Measurements from ENCODE around the gene GTF2H3.
"Not testable (repeated sequence)": the region's sequence is repeated elsewhere in the genome, so short reads cannot be mapped to it uniquely, and the experiment has no call there.

GTF2H3 gene

DNA sequence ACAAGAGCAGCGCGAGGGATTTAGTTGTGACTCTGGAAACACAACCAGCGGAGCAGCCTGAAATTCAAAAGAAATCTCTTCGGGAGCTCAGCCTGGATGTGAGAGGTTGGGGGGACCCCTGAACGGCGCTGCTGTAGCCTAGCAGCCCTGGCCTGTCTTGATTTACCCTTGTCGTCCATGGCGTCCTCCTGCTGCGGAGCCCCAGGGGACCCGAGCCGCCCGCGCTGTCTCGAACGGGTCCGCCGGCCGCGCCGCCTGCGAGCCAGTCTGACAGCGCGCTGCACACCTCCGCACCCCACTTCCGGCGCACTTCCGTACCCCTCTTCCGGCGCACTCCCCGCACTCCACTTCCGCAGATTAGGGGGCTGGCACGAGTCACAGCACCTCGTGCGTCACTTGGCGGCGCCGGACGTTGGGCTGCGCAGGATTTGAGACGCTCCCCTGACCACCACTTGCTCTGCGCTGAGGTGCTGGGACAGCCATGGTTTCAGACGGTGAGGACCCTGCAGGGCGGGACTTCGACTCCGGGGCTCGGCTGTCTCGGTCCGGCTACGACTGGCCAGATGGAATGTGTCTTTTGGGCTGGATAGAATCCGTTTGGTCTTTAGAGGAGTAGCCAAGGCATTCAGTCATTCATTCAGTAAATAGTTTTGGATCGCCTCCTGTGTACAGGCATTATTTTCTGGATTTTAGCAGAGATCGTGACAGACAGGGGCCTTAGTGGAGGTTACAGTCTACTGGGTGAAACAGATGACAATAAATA is at the start of gene GTF2H3, which contains the start of gene EIF2B1:
Gene GTF2H3 (plus strand): TSS at position 451 of the 763 bp plus-strand sequence. CDS start 31 bp downstream, at position 482.
Gene EIF2B1 (minus strand): TSS at position 308 of the 763 bp plus-strand sequence. CDS start 129 bp downstream, at position 179.
- peak; percentile 95 for DNase-seq (ENCODE audit: low read depth)

DNA sequence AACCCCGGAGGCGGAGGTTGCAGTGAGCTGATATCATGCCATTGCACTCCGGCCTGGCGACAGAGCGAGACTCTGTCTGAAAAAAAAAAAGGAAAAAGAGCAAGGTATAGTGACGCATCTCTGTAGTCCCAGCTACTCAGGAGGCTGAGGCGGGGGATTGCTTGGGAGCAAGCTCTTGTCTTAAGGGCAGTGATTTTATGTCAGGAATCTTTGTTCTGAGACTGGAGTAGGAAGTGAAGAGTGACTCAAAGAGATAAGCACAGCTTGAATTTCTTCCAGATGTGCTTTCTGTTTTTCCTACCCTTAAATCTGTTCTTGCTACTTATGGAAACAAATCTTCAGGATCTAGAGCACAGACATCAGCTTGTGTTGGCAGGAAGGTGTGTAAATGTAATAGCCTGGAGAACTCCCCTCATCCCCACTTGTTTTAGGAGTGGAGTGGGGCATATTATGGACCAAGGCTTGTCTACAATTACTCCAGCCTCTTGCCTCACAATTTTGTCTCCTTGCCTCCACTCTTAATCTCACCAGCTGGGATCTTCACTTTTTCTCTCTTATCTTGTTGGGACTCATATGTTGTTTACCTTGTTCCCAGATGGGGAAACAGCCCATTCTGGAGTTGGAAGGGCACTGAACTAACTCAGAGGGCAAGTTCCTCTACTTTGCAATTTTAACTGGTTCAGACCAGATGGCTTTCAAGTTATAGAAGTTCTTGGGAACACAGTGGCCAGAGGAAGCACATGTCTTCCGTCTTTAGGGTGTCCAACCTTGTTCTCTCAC is 41.7 kb upstream of the GTF2H3 start:
- no peak for DNase-seq (ENCODE audit: low read depth)

DNA sequence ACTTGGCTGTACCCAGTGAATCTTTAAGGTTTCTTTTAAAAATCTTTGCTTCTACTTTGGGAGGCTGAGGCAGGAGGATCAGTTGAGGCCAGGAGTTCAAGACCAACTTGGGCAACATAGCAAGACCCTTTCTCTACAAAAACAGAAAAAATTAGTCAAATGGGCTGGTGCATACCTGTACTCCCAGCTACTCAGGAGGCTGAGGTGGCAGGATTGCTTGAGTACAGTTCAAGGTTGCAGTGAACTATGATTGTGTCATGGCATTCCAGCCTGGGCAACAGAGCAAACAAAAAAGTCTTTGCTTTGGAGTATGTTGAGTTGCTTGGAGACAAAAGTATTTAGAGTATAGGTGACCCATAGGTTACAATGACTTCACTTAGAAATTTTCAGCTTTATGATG is 37.9 kb upstream of the GTF2H3 start:
- no peak for DNase-seq (ENCODE audit: low read depth)

DNA sequence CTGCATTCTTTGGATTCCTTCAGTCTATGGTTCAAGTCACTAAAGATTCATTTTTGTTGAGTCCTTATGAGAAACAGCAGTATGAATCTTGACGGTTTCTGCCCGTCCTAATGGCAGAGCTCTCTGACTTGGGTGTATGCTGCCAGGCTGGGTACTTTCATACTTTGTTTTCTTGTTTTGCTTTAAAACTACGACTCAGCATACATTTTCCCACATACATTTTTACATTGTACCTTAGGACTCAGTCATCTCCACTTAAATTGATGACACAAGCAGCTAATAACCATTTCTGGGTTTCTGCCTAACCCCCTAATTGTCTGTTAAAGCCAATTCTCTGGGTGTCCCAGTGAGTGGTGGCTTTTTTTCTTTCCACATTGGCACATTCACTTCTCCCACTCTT is 36.5 kb upstream of the GTF2H3 start:
- DNase-seq (ENCODE audit: low read depth), result no peak

DNA sequence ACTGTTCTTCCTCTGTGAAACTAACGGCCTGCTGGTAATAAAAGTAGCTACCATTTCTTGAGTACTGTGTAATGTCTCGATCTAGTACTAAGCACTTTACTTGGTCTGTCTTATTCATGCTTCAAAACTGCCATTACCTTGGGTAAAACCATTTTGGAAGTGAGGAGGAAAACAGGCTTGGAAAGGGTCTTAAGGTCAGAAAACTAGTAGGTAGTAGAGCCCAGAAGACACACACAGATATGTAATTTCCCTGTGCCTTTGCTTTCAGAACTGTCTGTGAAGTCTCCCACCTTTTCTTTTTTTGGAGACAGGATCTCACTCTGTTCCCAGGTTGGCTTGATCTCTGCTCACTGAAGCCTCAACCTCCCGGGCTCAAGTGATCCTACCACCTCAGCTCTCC is 35.1 kb upstream of the GTF2H3 start:
- DNase-seq (ENCODE audit: low read depth), result no peak

DNA sequence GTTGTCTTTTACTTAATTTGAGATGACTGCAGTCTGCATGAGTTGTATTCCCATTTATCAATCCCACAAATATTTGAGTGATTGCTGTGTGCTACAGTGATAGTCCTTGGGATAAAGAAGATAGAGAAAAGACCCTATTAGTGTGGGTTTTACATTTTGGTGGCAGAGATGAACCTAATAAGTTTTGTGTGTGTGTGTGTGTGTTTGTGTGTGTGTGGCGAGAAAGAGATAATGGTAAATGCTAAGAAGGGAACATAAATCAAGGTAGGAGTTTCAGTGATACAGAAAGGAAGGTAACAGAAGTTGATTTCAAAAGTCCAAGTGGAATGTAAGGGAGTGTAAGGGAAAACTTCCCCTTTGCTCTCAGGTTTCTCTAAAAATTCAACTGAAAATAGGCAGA is 34.3 kb upstream of the GTF2H3 start:
- no peak for DNase-seq (ENCODE audit: low read depth)

DNA sequence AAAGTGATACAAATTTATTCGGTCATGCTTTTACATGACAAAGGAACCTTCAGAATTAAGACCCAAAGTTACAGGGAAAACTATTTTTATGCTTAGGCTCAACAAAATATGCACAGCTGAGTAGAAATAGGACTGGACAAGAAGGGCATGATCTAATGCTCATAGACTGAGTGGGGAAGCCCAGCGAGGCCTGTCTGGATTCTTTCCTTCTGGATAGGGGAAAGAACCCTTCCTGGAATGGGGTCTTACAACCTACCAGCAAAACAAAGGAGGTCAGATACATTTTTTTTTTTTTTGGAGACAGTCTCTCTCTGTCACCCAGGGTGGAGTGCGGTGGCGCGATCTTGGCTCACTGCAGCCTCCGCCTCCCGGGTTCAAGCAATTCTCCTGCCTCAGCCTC is 33.9 kb upstream of the GTF2H3 start:
- DNase-seq (ENCODE audit: low read depth), result no peak

DNA sequence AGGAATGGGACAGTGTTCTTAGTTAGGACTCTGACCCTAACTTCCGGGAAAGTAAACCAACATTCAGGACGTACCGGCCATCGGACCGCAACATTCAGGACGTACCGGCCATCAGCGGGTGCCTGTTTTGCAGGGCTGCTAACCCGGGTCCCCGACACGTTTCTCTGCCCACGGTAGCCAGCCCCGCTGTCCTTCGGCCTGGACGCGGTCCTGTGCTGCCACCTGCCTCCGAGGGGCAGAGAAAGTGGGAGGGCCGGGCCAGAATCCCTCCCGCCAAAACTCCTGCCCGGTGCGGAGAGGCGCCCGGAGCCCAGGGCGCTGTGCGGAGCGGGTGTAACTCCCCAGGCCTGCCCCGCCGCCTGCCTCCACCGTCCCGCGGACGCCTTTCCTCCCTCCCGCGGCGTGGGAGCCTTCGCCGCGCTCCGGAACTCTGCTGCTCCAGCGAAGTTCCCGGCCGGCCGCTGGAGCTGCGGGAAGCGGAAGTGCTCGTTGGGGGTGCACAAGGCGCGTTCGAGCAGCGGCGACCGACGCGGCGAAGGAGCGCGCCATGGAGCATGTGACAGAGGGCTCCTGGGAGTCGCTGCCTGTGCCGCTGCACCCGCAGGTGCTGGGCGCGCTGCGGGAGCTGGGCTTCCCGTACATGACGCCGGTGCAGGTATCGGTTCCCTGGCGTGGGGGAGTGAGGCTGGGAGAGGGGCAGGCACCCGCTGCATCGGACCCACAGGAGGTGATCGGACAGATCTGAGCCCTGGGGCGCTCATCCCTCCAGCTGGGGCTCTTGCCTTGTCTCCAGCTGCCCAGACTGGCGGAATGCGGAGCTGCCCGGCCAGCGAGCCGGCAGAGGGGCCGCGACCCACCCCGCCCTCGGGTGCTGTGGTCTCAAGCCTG is 31.8 kb upstream of the GTF2H3 start, which contains the start of gene DDX55:
Gene DDX55 (plus strand): TSS at position 498 of the 888 bp plus-strand sequence. CDS start 50 bp downstream, at position 548.
- peak; percentile 71 for DNase-seq (ENCODE audit: low read depth)

DNA sequence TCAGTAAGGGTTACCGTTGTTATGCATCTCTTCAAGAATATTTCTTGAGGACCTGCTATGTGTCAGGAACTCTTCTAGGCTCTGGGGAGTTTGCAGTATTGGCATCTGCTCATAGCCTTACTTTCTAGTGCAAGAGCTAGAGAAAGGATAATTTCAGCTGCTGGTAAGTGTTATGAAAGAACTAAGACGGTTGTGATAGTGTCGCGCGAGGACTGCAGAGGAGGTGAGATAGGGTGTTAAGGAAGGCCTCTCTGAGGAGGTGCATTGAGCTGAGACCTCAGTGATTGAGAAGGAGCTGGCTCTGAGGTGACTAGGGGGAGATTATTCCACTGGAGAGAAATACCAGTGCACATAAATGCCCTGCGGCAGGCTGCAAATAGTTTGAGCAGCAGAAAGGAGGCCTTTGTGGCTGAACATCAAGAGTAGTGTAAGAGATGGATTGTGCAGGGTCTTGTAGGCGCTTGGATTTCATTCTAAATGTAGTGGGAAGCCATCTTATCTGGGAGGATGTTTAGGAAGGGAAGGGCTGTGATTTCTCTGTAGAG is 30.9 kb upstream of the GTF2H3 start:
- no peak for DNase-seq (ENCODE audit: low read depth)

DNA sequence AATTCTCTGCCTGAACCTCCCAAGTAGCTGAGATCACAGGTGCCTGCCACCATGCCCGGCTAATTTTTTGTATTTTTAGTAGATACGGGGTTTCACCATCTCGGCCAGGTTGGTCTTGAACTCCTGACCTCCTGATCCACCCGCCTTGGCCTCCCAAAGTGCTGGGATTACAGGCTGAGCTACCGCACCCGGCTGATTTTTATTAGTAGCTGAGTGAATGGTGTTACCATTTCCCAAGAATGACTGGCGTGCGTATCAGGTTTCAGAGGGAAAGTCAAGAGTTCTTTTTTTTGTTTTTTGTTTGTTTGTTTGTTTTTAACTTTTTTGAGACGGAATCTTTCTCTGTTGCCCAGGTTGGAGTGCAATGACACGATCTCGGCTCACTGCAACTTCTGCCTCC is 30.1 kb upstream of the GTF2H3 start:
- DNase-seq (ENCODE audit: low read depth), result not testable (repeated sequence)

DNA sequence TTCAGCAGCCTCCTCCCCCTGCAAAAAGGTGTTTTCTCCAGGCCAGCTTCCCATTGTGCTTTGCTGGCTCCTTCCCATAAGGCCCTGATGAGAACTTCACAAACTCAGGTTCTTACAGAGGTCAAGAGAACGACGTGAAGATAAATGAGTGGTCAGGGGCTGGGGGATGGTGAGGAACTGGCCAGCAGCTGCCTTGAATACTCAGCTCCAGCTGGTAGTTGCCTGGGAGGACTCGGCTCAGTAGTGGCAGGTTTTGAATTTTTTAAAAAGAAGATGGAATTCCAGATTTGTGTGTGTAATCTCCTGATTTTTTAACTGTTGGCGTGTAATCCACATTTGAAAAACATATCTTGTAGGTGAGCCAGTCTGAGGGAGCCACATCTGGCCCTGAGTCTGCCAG is 25.9 kb upstream of the GTF2H3 start:
- no peak for DNase-seq (ENCODE audit: low read depth)

DNA sequence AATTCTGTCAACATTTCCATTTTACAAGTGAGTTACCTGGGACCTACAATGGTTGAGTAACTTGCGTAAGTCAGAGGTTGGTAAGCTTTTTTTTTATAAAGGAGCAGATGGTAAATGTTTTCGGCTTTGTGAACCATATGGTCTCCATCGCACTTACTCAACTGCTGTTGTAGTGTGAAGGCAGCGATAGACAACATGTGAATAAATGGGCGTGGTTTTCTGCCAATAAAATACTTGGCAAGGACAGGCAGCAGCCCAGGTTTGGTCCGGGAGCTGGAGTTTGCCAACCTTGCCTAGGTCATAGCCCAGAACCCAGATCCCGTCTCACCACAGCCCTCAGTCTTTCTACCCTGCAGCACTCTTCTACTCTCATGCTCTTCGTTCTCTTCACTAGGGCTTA is 25.4 kb upstream of the GTF2H3 start:
- DNase-seq (ENCODE audit: low read depth), result no peak

DNA sequence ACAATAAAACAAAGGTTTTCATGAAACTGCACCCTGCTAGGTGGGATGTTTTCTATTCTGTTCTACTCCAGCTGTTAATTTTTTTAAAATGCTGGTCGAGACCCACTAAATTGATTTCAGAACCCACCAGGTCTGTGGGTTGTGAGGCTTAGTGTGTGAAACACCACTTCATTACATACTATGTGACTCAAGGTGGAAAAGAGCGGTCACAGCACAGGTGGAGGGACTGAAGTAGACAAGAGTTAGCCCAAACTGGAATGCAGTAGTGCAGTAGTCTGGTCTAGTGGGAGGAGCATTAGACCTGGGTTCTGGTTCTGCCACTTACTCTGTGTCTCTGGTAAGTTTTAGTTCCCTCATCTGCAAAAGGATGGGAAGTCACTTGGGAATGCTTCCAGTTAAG is 19.5 kb upstream of the GTF2H3 start:
- DNase-seq (ENCODE audit: low read depth), result no peak

DNA sequence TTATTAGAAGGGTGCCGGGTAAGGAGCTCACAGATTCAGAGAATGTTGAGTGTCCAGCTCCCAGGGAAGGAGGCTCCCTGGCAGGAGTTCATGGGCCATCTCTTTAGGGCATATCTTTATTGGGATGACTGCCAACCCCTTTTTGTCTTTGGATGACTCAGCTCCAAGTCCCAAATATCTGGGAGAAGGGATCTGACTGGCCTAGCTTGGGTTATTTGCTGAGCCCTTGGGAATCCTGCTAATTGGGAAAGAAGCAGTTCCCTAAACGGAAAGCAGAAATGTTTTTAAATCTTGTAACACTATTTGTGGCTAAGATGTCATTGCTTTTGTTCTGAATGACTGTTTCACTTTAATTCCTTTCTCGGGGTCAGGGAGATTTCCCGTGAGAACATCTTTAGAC is 19.1 kb upstream of the GTF2H3 start:
- DNase-seq (ENCODE audit: low read depth), result no peak

DNA sequence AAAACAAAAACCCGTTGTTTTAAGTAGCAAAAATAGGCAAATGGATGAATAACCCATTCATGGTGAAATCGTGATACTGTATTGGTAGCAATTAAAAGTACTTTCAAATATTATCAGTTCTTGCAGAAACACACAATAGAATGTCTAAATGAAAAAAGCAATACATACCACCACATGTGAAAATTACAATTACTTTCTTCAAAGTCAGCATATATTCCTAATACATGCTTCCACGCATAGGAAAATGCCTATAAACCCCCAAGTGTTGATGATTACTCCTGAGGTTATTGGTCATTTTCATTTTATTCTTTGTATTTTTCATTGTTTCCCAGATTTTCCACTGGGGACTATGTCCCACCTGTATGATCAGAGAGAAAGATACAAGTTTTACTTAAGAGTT is 16.5 kb upstream of the GTF2H3 start:
- DNase-seq (ENCODE audit: low read depth), result no peak

DNA sequence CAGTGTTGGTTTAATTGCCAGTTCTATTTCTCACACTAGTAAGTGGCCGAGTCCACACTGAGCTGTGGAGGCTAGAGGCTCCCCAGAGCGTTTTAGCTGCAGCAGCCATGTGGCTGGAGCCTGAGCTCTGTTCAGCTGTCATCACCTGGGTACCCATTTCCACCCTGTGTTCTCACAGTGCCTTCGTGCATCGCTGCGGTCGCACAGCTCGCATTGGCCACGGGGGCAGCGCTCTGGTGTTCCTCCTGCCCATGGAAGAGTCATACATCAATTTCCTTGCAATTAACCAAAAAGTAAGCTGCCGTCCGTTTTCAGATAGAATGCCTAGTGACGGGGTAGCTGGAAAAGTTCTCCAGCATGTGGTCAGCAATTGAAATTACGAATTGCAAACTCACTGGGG is 16.0 kb upstream of the GTF2H3 start:
- no peak for DNase-seq (ENCODE audit: low read depth)

DNA sequence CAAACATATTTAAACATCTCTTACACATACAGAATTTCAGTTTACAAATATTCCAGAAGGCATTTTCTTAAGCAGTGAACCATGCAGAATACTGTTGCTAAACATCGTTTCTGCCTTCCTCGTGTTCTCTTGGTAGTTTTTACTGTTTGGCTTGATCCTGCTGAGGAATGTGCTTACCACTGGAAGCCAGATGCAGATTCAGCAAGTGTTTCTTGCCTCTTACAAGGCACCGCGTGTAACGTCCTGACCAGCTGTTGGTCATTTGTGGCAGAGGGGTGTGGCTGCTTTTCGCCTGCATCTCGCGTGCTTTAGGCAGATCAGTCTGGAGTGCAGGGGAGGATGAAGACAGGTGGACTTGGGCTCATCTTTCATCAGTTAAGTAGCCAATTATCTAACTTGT is 12.5 kb upstream of the GTF2H3 start:
- DNase-seq (ENCODE audit: low read depth), result no peak

DNA sequence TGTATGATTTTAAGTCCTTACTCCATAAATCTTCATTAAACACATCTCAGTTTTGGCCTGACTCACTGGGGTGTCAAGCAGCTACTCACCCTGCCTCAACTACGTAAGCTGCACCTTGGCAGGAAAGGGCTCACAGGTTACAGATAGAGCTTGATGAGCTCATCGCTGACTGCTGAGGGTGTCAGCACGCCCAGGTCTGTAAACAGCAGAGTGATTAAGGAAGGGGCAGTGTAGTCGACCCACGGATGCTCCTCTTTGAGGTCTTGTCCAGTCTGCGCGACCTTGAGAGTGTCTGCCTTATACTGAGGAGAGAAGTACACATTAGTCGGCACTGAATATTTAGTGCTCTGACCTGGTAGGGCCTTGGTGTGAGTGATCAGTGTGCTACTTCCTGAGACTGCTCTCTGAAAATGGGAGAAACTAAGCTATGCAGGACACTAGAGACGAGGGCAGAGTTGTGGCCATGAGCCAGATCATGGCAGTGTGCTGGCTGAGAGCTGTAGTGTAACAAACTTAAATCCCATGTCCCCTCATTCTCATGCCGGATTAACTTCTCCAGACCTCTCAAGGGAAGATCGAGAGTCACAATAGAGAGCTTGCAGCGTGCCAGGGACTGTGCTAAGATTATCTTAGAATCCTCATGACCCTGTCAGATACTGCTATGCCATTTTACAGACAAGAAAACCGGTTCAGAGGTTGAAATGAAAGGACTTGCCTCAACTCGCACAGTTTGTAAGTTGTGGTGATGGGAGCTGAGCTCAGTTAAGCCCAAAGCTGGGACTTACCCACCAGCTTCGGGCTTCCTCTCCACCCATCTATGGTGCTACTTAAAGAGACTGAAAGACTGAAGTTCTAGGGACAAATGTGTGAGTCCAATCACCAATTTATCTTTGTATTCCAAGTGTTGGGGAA is 11.8 kb upstream of the GTF2H3 start:
- no peak for DNase-seq (ENCODE audit: low read depth)

DNA sequence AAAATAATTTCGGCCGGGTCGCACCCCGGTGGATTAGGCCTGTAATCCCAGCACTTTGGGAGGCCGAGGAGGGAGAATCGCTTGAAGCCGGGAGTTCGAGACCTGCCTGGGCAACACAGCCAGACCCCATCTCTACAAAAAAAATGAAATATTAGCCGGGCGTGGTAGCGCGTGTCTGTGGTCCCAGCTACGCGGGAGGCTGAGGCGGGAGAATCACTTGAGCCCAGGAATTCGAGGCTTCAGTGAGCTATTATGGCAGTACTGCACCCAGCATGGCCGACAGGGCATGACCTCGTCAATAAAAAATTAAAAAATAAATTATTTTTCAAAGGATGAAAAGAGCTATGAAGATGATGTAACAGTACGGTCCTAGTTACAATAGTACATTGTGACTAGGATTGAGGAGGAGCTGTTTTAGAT is 523 bp downstream of the GTF2H3 start:
- no peak for DNase-seq (ENCODE audit: low read depth)

DNA sequence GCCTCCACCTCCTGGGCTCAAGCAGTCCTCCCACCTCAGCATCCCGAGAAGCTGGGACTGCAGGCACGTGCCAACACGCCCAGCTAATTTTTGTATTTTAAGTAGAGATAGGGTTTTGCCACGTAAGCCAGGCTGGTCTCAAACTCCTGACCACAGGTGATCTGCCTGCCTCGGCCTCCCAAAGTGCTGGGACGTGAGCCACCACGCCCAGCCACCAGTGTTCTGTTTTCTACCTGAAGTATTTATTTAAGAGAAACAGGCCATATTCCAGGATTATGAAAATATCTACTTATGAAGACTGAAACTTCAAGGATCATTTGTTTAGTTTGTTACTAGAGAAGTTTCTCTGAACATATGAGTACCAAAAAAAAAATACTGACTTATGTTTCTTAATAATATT is 10.3 kb downstream of the GTF2H3 start:
- DNase-seq (ENCODE audit: low read depth), result no peak

DNA sequence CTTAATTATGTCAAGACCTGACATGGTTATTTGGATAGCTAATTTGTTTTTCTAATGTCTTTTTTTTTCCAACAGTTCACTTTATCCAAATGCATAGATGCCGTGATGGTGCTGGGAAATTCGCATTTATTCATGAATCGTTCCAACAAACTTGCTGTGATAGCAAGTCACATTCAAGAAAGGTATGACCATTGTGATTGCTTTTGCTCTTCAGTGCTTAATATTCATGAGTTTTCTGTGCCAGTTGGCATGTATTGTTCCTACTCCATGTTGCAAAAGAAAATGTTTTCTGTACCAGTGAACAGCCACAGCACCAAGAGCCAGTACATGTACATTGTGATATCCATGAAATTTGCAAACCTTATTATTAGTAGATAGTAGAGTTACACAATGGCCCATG is 11.8 kb downstream of the GTF2H3 start:
- DNase-seq (ENCODE audit: low read depth), result no peak
